Measurements from ENCODE around the gene TRMT2A. TPM values are rescaled to one million over a fixed set of nuclear protein-coding genes. Genes with fewer than 3 reads are reported as not detected.
A peak's percentile ranks its signal among the peaks of the same experiment; 100 is the strongest.

TRMT2A gene
- total RNA-seq, 4 donors from 2014 or later: 16.9 to 38.0 (median 28.2) TPM

- H3K27me3 ChIP-seq: no peaks in the 10 kb centered on the region
- H3K9me3 ChIP-seq: no peaks in the 10 kb centered on the region
- in situ Hi-C loops (cut with MboI; ENCODE audit: low sequenced_read_pairs in 4 of 4) (no loop called here), intact Hi-C loops (cut with DNase I; ENCODE audit: low total_unique reads) (loop anchor here (10.0 kb wide), 1 partner anchor 115 kb away; no protein-coding TSS in a partner anchor)
- peaks cover 0 to 91% of the 10 kb centered on the region in 2 donors for H3K36me3 ChIP-seq
- no peak overlapping the region for H3K4me3 ChIP-seq
- H3K27ac ChIP-seq: peak overlapping the region in 1 of 4 donors; percentile 15
- no peak for TF ChIP-seq POLR2A (IDR thresholded peaks at IDR 0.05)
- TF ChIP-seq, protein P1, sequence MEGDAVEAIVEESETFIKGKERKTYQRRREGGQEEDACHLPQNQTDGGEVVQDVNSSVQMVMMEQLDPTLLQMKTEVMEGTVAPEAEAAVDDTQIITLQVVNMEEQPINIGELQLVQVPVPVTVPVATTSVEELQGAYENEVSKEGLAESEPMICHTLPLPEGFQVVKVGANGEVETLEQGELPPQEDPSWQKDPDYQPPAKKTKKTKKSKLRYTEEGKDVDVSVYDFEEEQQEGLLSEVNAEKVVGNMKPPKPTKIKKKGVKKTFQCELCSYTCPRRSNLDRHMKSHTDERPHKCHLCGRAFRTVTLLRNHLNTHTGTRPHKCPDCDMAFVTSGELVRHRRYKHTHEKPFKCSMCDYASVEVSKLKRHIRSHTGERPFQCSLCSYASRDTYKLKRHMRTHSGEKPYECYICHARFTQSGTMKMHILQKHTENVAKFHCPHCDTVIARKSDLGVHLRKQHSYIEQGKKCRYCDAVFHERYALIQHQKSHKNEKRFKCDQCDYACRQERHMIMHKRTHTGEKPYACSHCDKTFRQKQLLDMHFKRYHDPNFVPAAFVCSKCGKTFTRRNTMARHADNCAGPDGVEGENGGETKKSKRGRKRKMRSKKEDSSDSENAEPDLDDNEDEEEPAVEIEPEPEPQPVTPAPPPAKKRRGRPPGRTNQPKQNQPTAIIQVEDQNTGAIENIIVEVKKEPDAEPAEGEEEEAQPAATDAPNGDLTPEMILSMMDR (IDR thresholded peaks at IDR 0.05 in 4 of 5, conservative IDR thresholded peaks at IDR 0.05 in 1 of 5): no peak
- peaks cover 14 to 16% of the 10 kb centered on the region in 2 donors for H3K4me1 ChIP-seq
- DNase-seq (no peak), ATAC-seq (no peak)
Observed at GRCh38 chr22:20089977-20090729, 26.9 kb downstream of the TRMT2A start.

DNA sequence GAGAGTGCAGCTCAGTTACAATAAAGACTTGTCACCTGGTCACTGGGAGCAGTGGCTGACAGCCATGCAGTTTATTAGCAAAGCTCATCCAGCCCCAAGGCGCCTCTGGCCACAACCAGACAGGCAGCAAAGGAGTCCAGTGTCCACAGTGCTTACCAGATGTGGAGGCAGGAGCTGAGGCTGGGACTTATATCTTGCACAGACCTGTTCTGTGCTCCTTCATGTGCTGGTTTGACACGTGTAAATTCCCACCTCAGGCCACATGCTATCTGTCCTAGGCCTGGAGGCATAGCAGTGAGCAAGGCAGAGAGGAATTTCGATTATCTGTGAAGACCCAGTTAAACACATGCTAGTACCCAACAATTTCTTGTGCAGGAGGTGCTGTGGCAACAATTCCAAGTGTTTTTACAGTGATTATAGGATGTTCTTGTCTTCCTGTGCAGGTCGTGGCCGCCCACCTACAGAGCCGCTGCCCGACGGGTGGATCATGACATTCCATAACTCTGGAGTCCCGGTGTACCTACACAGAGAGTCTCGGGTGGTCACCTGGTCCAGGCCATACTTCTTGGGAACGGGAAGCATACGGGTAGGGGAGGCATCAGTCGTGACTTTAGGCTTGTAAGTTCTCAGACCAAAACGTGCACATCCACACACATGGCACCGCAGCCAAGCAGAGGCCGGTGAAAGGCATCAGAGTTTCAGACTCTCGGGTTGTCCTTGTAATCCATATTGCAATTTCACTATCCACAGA is 27.6 kb downstream of the TRMT2A start:
- Histone ChIP-seq H3K9me3 (no peaks in the 10 kb centered on the region), H3K4me1 (peaks cover 21 to 22% of the 10 kb centered on the region in 2 donors), H3K27ac (no peak overlapping the region), H3K27me3 (no peaks in the 10 kb centered on the region), H3K36me3 (peaks cover 0 to 83% of the 10 kb centered on the region in 2 donors), H3K4me3 (no peak overlapping the region)
- DNase-seq (no peak), ATAC-seq (no peak)
- in situ Hi-C loops (cut with MboI; ENCODE audit: low sequenced_read_pairs in 4 of 4) (no loop called here), intact Hi-C loops (cut with DNase I; ENCODE audit: low total_unique reads) (loop anchor here (10.0 kb wide), 1 partner anchor 115 kb away; no protein-coding TSS in a partner anchor)
- TF ChIP-seq, protein P1 (IDR thresholded peaks at IDR 0.05 in 4 of 5, conservative IDR thresholded peaks at IDR 0.05 in 1 of 5): no peak
- no peak for TF ChIP-seq POLR2A (IDR thresholded peaks at IDR 0.05)

DNA sequence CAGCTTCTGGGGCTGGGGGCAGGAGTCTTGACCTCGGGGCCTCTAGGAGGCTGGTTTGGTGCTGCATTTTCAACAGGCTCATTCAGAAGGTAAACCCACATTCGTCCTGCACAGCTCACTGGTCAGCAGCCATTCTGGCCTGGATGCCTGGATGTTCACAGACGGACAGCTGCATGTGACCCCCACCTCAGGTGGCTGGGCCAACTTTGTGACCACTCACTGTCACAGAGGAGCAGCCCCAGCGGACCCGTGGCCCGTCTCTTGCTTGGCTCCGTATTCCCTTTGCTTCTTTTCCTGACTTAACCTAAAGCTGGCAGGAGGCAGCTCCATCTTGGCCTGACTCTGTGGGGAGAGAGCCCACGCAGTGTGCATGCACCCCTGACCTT is 28.8 kb downstream of the TRMT2A start:
- Histone ChIP-seq H3K4me3 (no peak overlapping the region), H3K36me3 (peaks cover 0 to 77% of the 10 kb centered on the region in 2 donors), H3K9me3 (no peaks in the 10 kb centered on the region), H3K27ac (no peak overlapping the region), H3K27me3 (no peaks in the 10 kb centered on the region), H3K4me1 (peaks cover 22 to 23% of the 10 kb centered on the region in 2 donors)
- TF ChIP-seq POLR2A (IDR thresholded peaks at IDR 0.05): no peak
- TF ChIP-seq, protein P1 (IDR thresholded peaks at IDR 0.05 in 4 of 5, conservative IDR thresholded peaks at IDR 0.05 in 1 of 5): no peak
- DNase-seq (no peak), ATAC-seq (no peak)
- in situ Hi-C loops (cut with MboI; ENCODE audit: low sequenced_read_pairs in 4 of 4) (no loop called here), intact Hi-C loops (cut with DNase I; ENCODE audit: low total_unique reads) (loop anchor here (10.0 kb wide), 1 partner anchor 113 kb away; no protein-coding TSS in a partner anchor)

DNA sequence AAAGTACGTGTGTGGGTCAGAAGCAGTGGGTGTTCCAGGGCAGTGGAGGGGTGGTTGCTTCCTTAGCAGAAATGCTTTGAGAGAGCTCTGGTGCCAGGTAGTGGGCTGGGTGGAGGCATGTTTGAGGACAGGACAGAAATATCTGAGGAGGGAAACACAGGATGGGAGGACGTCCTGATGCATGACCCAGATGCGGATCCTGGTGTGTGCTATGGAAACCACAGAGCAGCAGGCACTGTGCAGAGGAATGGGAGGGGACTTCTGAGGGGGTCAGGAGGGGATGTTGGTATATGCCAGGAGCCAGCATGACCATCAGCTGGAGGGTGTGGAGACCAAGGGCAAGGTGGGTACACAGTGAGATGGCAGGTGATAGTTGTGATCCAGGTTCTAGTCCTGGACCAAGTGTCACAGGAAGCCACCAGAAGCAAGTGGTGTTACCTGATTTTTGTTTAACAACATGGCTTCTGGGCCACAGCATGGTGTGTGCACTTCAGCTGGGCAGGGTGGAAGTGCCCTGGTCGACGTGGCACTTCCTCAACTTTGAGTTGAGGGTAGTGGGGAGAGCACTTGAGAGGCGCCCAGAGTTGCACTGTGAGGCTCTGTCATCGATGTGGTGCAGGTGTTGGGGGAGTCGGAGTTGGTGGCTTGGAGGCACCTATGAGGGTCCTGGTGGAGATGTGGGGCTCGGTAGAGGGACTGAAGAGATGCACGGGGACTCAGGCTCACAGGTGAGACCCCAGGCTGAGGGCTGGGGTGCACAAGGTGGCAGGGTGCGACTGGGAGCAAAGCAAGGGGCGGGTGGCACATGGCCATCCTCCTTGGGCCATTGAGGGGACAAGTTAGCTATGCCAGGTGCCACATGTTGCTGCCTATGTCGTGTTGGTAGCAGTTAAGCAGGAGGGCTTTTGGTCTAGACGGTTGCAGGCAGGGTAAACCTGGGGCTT is 29.4 kb downstream of the TRMT2A start:
- no peak for DNase-seq
- Histone ChIP-seq H3K27me3 (no peaks in the 10 kb centered on the region), H3K4me3 (no peak overlapping the region), H3K4me1 (peaks cover 26 to 29% of the 10 kb centered on the region in 2 donors), H3K27ac (no peak overlapping the region), H3K36me3 (peaks cover 0 to 71% of the 10 kb centered on the region in 2 donors), H3K9me3 (no peaks in the 10 kb centered on the region)
- in situ Hi-C loops (cut with MboI; ENCODE audit: low sequenced_read_pairs in 4 of 4) (no loop called here), intact Hi-C loops (cut with DNase I; ENCODE audit: low total_unique reads) (loop anchor here (10.0 kb wide), 1 partner anchor 113 kb away; no protein-coding TSS in a partner anchor)
- no peak for ATAC-seq
- TF ChIP-seq POLR2A (IDR thresholded peaks at IDR 0.05): no peak
- TF ChIP-seq, protein P1 (IDR thresholded peaks at IDR 0.05 in 4 of 5, conservative IDR thresholded peaks at IDR 0.05 in 1 of 5): no peak
